Ishikawa (cell line): ENCODE results near the gene JPH3.

Source experiments
- EP300 ChIP-seq: IDR thresholded peaks from 2 replicates; pipeline ENCODE4 v1.6.1; 2012; ENCODE audit warnings: borderline replicate concordance
- FOXM1 ChIP-seq: IDR thresholded peaks from 2 replicates; pipeline ENCODE4 v1.6.1; 2012; ENCODE audit warnings: low read depth, borderline replicate concordance
- RAD21 ChIP-seq: IDR thresholded peaks from 2 replicates; pipeline ENCODE4 v1.6.1; 2012; ENCODE audit warnings: low read depth
- TAF1 ChIP-seq: IDR thresholded peaks from 2 replicates; pipeline ENCODE4 v1.6.1; 2012; ENCODE audit warnings: low read depth, mild to moderate bottlenecking
- TEAD4 ChIP-seq: IDR thresholded peaks from 2 replicates; pipeline ENCODE4 v1.6.1; 2012

GRCh38 chr16:87585442-87586200 is 16.7 kb upstream of the JPH3 start:
- TF ChIP-seq TEAD4 (no peak), FOXM1 (no peak), TAF1 (no peak), RAD21 (no peak), EP300 (no peak)
